GM12872 (cell line): ENCODE data around the gene PRKAR1A.
A peak's percentile ranks its signal among the peaks of the same experiment; 100 is the strongest.

Experiments used
- TF ChIP-seq, protein P1 (sequence below): IDR thresholded peaks from 3 replicates; pipeline ENCODE4 v1.5.1; 2011; ENCODE audit warnings: low read depth, mild to moderate bottlenecking, low read length, moderate library complexity; ENCODE audit not compliant: insufficient read depth

PRKAR1A gene

DNA sequence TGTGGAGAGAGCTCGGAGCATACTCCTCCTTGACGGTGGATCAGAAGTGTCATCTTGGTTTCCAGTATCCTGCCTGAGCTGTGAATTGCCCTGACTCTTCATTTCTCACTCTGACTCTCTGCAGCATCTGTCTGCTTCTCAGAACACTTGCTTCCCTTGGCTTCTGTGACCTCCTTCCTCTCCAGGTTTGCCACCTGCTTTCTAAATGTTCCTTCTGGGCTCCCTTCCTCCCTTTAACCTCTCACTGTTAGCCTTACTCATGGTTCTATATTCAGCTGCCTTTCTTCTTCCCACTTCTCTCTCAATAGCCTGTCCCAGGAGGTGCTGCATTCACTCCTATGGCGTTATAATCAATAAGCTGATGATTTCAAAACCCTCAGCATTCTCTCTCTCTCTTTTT, 11.2 kb upstream of the PRKAR1A start:
- TF ChIP-seq, protein P1, sequence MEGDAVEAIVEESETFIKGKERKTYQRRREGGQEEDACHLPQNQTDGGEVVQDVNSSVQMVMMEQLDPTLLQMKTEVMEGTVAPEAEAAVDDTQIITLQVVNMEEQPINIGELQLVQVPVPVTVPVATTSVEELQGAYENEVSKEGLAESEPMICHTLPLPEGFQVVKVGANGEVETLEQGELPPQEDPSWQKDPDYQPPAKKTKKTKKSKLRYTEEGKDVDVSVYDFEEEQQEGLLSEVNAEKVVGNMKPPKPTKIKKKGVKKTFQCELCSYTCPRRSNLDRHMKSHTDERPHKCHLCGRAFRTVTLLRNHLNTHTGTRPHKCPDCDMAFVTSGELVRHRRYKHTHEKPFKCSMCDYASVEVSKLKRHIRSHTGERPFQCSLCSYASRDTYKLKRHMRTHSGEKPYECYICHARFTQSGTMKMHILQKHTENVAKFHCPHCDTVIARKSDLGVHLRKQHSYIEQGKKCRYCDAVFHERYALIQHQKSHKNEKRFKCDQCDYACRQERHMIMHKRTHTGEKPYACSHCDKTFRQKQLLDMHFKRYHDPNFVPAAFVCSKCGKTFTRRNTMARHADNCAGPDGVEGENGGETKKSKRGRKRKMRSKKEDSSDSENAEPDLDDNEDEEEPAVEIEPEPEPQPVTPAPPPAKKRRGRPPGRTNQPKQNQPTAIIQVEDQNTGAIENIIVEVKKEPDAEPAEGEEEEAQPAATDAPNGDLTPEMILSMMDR, result no peak

DNA sequence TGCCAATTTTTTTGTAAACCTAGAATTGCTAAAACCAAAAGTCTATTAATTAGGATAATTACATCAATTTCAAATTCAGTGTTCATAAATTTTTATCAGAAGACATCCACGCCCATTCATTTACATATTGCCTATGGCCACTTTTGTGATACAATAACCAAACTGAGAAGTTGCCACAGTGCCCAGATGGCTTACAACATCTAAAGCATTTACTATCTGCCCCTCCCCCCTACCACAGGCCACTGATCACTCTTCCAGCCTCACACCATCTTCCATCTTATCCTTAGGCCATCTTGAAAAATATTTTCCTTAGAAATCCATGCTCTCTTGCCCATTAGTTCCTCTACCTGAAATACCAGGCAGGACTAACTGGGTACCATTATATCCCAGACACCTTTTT, 6.3 kb upstream of the PRKAR1A start:
- TF ChIP-seq, protein P1, result no peak

DNA sequence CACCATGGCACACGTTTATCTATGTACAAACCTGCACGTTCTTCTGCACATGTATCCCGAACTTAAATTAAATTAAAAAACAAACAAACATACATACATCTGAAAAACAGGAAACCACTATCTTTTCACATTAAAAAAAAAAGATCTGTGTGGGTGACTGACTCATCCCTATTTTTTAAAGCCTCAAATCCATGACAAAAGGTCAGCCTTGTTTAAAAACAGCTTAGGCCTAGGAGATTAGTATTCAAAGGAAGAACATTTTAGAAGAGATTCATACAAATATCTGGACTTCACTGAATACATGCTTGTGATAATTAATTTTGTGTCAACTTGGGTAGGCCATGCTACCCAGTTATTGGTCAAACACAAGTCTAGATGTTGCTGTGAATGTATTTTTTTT, 4.7 kb upstream of the PRKAR1A start:
- TF ChIP-seq, protein P1, result no peak

DNA sequence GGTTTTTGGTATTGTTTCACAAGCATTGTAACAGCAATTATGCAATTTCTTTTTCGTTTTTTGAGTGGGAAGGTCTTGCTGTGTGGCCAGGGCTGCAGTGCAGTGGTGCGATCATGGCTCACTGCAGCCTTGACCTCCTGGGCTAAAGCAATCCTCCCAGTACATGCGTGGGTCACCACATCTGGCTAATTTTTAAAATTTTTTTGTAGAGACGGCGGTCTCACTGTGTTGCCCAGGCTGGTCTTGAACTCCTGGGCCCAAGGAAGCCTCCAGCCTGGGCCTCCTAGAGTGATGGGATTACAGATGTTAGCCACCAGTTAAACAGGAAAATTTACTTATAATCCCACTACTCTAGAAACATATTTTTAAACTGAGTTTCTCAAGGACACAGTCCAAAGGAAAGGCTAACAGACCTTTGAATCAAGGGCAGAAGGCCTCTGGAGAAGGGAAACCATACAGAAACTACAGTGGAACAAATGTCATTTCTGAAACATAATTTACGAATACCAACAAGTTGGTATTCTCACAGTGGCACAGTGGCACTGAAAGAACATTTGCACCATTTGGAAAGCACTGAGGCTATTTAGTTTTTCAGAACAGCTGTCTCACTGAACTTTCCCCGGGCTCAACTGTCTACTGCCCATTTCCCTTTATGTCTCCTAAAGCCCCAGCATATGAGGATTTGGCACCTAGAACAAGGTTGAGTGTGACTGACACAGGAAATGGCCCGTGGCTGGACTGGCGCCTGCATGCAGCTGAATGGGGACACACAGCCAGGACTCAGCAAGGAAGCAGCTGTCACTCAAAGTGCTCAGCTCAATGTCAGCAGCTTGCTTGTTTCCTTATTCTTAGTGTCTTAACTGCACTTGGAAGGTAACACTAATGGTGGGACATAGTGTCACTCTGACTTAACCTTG, 2.8 kb upstream of the PRKAR1A start:
- TF ChIP-seq, protein P1, result no peak

DNA sequence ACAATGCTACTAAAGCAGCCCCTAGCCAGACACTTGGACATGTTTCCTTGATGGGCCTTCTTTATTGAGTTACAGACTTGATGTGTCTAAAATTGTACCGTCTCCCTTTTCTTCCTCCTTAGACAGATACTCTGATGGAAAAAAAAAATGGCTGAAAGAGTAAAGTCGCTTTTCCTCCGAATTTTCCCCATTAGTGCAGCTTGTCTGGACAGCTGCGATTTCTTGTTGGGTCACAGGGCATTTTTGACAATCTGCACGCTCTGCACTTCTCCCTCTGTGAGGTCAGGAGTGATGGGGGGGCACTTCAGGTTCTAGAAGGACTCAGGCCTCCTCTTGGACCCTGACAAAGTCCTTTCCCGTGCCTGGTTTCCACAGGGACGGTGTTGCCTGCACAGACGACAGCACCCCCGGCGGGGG, 968 bp upstream of the PRKAR1A start:
- TF ChIP-seq, protein P1, result no peak

DNA sequence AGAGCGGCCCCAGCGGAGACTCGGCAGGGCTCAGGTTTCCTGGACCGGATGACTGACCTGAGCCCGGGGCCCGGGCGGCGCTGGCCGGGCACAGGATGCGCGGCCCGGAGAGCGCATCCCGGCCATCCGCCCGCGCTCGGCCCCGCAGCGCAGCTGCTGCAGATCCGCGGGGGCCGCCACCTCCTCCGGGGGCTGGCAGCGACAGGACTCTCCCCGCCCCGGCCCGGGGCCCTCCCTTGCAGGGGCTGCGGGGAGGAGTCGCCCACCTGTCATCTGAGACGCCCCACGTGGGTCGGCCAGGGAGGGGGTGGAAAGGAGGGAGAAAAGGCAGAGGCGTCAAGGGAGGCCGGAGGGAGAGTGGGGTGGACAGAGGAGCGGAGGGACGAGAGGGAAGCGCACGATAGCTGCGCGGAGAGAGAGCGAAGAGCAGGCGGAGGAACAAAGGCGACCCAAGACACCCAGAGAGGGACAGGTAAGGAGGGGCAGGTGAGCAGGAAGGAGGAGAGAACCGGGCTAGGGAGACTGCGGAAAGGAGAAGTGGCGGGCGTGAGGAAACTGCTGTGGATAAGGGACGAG, 471 bp upstream of the PRKAR1A start:
- TF ChIP-seq, protein P1, result 0 out of 3 replicates have a peak, but pooled peaks have one; percentile 15

DNA sequence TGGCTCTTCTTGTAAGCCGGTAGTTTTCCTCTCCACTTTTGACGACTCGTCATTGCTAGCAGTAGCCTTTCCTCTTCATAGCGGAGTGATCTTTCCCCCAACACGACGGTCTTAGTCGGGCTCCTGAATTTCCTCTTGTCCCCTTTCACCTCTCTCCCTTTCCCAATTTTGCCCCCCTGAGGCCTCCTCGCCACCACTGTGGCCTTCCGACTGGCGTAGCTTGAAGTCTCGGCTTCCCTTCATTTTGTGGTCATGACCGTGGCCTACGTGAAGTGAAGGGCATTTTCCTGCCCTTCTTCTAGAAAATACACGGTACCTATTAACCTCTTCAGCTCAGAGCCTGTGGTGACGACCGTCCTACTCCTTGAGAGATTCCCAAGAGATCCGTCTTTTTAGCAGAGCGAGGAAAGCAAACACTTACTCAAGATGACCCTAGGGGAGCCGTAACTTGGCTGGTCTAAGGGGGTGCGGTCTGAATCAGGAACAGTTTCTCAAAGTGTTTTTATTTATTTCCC, 787 bp downstream of the PRKAR1A start:
- TF ChIP-seq, protein P1, result no peak
